T-cell (primary cell): ENCODE data around the gene PPP1R13B. TPM values are rescaled to one million over a fixed set of nuclear protein-coding genes. Genes with fewer than 3 reads are reported as not detected.

Source experiments
- ATAC-seq, 4 experiments: fragments of 200-7000 bp in 3 of 4; fragments of 150-1000 bp in 1 of 4; cut with Tn5 transposase; replicated peaks in 1 of 4; 1 replicate in 3 of 4; 2 replicates in 1 of 4; pipeline ENCODE4 v1.10.0; 2021; ENCODE audit warnings: moderate library complexity in 3 of 4, mild to moderate bottlenecking in 2 of 4, moderate number of reproducible peaks in 1 of 4
- CTCF ChIA-PET, 2 donors: fragments of 300-600 bp; sonication (Branson Sonifier 250); formaldehyde crosslinking; loops; one replicate each; lab custom pipeline; 2022; ENCODE audit warnings: antibody characterized with exemption in 2 of 2; lab: Charles Lee
- POLR2A ChIA-PET, 2 donors: fragments of 300-600 bp; sonication (Branson Sonifier 250); formaldehyde crosslinking; loops; one replicate each; lab custom pipeline; 2022; ENCODE audit warnings: antibody characterized with exemption in 2 of 2; lab: Charles Lee
- DNase-seq, 35 experiments: peaks; one replicate each; pipeline versions ENCODE4 v3.0.0 to v3.0.0-alpha.2; 2013 to 2023
- H3K27ac ChIP-seq: one replicate; pipeline ENCODE4 v1.5.1; 2013; ENCODE audit warnings: low read length
- H3K27me3 ChIP-seq, 2 experiments: replicated peaks in 1 of 2; 1 replicate in 1 of 2; 2 replicates in 1 of 2; pipeline versions ENCODE4 v1.6.1 to v1.7.0; 2013; ENCODE audit warnings: low read length in 1 of 2, mixed read lengths in 1 of 2; ENCODE audit not compliant: control insufficient read depth in 2 of 2, insufficient read depth in 2 of 2; ENCODE audit errors: extremely low read depth in 1 of 2
- H3K36me3 ChIP-seq, 2 donors: 1 replicate in 1 of 2; 2 replicates in 1 of 2; pipeline versions ENCODE4 v1.6.1 to v1.7.0; 2013; ENCODE audit warnings: low read length in 1 of 2; ENCODE audit not compliant: control insufficient read depth in 2 of 2, insufficient read depth in 1 of 2; ENCODE audit errors: extremely low read depth in 1 of 2
- H3K4me1 ChIP-seq, 2 experiments: 1 replicate in 1 of 2; 2 replicates in 1 of 2; pipeline versions ENCODE4 v1.6.1 to v1.7.0; 2013; ENCODE audit warnings: low read length in 2 of 2, mixed read lengths in 1 of 2; ENCODE audit not compliant: insufficient read depth in 2 of 2, control insufficient read depth in 1 of 2; ENCODE audit errors: extremely low read depth in 1 of 2
- H3K4me3 ChIP-seq, 2 donors: 1 replicate in 1 of 2; 2 replicates in 1 of 2; pipeline versions ENCODE4 v1.5.1 to v1.7.0; 2013; ENCODE audit warnings: mild to moderate bottlenecking in 2 of 2, low read length in 1 of 2, moderate library complexity in 1 of 2; ENCODE audit not compliant: control insufficient read depth in 1 of 2; ENCODE audit errors: extremely low read depth in 1 of 2
- H3K9me3 ChIP-seq: 2 replicates; pipeline ENCODE4 v1.7.0; 2013
- H3K27ac Mint-ChIP-seq, 2 donors: one replicate each; pipeline ENCODE4 v1.8.0; 2020 to 2021; ENCODE audit warnings: mild to moderate bottlenecking in 2 of 2, mixed read lengths in 2 of 2
- H3K27me3 Mint-ChIP-seq, 2 donors: one replicate each; pipeline ENCODE4 v1.8.0; 2021 to 2022; ENCODE audit warnings: mixed read lengths in 2 of 2
- H3K36me3 Mint-ChIP-seq: one replicate; pipeline ENCODE4 v1.8.0; 2021; ENCODE audit warnings: mixed read lengths
- H3K4me1 Mint-ChIP-seq, 3 donors: one replicate each; pipeline ENCODE4 v1.8.0; 2020 to 2022; ENCODE audit warnings: mixed read lengths in 3 of 3, mild to moderate bottlenecking in 1 of 3
- H3K4me3 Mint-ChIP-seq, 3 donors: one replicate each; pipeline ENCODE4 v1.8.0; 2020 to 2022; ENCODE audit warnings: mild to moderate bottlenecking in 3 of 3, mixed read lengths in 3 of 3, moderate library complexity in 3 of 3
- H3K9me3 Mint-ChIP-seq, 3 donors: one replicate each; pipeline ENCODE4 v1.8.0; 2020 to 2022; ENCODE audit warnings: mixed read lengths in 3 of 3
- WGBS: methylation state at CpG from one replicate; pipeline ENCODE4 v1.1.5; 2013; ENCODE audit warnings: missing lambda C conversion rate; ENCODE audit not compliant: insufficient coverage; 5-methylcytosine and 5-hydroxymethylcytosine counted together
- total RNA-seq, 35 experiments: library from RNA in 6 of 35; stranded (reverse) in 6 of 35; fragments of 120-200 nt in 1 of 35; gene quantifications; one replicate each; pipeline versions ENCODE4 v1.2.1 to v1.2.4 and lab custom pipeline; 2013 to 2026

Gene PPP1R13B
- total RNA-seq, 5 donors from 2014 or later (not counting 1 experiment from before 2014, with no cell fraction given), result 23.8 to 32.4 (median 29.9) TPM

- H3K27me3 Mint-ChIP-seq, result no peaks in the 10 kb centered on the region
- POLR2A ChIA-PET, result no interaction called here
- no peaks in the 10 kb centered on the region for H3K9me3 Mint-ChIP-seq
- no peaks in the 10 kb centered on the region for H3K9me3 ChIP-seq
- H3K4me1 Mint-ChIP-seq, result peaks cover 2 to 15% (median 10%) of the 10 kb centered on the region in 3 donors
- peaks cover 23 to 58% of the 10 kb centered on the region in 2 donors for H3K36me3 ChIP-seq
- no peak overlapping the region for H3K27ac ChIP-seq
- WGBS, result 83% methylated on average over 7 of the region's 14 CpGs
- H3K36me3 Mint-ChIP-seq, result peaks cover 4% of the 10 kb centered on the region
- no peak for ATAC-seq
- H3K27me3 ChIP-seq, result no peaks in the 10 kb centered on the region
- no peak overlapping the region for H3K4me3 ChIP-seq
- H3K4me1 ChIP-seq, result peaks cover 0 to 9% of the 10 kb centered on the region in 2 experiments
- DNase-seq, result no peak
- CTCF ChIA-PET, result no interaction called here
- H3K27ac Mint-ChIP-seq, result peak overlapping the region in 1 of 2 donors; percentile 11
- H3K4me3 Mint-ChIP-seq, result no peak overlapping the region
These were observed 149.6 kb downstream of the PPP1R13B start for GRCh38 chr14:103697603-103698379.

GRCh38 chr14:103697206-103697602, 150.2 kb downstream of the PPP1R13B start:
- Mint-ChIP-seq H3K36me3 (peaks cover 4% of the 10 kb centered on the region), H3K27me3 (no peaks in the 10 kb centered on the region), H3K9me3 (no peaks in the 10 kb centered on the region), H3K4me1 (peaks cover 2 to 15% (median 10%) of the 10 kb centered on the region in 3 donors), H3K27ac (no peak overlapping the region), H3K4me3 (no peak overlapping the region)
- peaks cover 0 to 9% of the 10 kb centered on the region in 2 experiments for H3K4me1 ChIP-seq
- H3K9me3 ChIP-seq, result no peaks in the 10 kb centered on the region
- H3K4me3 ChIP-seq, result no peak overlapping the region
- DNase-seq (no peak), ATAC-seq (no peak)
- POLR2A ChIA-PET, result no interaction called here
- whole genome bisulfite sequencing, result no CpG with 5 or more reads among the region's 3 CpGs
- H3K27me3 ChIP-seq, result no peaks in the 10 kb centered on the region
- CTCF ChIA-PET, result no interaction called here
- peaks cover 18 to 58% of the 10 kb centered on the region in 2 donors for H3K36me3 ChIP-seq
- no peak overlapping the region for H3K27ac ChIP-seq

- ChIA-PET POLR2A (no interaction called here), CTCF (no interaction called here)
- Histone ChIP-seq H3K36me3 (peaks cover 18 to 62% of the 10 kb centered on the region in 2 donors), H3K27ac (no peak overlapping the region), H3K4me3 (no peak overlapping the region), H3K27me3 (no peaks in the 10 kb centered on the region), H3K4me1 (peaks cover 0 to 9% of the 10 kb centered on the region in 2 experiments), H3K9me3 (no peaks in the 10 kb centered on the region)
- H3K4me1 Mint-ChIP-seq, result peaks cover 2 to 15% (median 10%) of the 10 kb centered on the region in 3 donors
- H3K9me3 Mint-ChIP-seq, result no peaks in the 10 kb centered on the region
- peak overlapping the region in 1 of 2 donors; percentile 12 for H3K27ac Mint-ChIP-seq
- ATAC-seq (no peak), DNase-seq (no peak)
- no peaks in the 10 kb centered on the region for H3K36me3 Mint-ChIP-seq
- 84% methylated on average over 15 of the region's 17 CpGs for WGBS
- H3K4me3 Mint-ChIP-seq, result no peak overlapping the region
- H3K27me3 Mint-ChIP-seq, result no peaks in the 10 kb centered on the region
These were observed 150.8 kb downstream of the PPP1R13B start for GRCh38 chr14:103696466-103697071.

DNA sequence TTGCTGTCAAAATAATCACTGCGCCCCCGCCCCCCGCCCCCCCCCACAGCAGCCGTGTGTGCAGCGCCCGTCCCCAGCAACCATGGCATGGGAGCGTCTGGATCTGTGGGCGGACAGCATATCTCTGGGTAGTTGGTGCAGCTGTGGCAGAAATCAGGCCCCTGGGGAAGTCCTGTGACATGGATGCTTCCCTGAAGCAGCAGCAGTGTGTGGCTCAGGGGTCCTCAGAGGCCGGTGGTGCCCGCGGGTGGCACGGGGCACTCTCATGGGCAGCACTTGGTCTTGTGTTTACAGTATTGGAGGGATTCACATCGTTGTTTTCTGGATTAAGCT, 151.3 kb downstream of the PPP1R13B start:
- Mint-ChIP-seq H3K4me3 (no peak overlapping the region), H3K9me3 (no peaks in the 10 kb centered on the region), H3K36me3 (no peaks in the 10 kb centered on the region), H3K27me3 (no peaks in the 10 kb centered on the region), H3K27ac (peak overlapping the region in 1 of 2 donors; percentile 12), H3K4me1 (peaks cover 2 to 15% (median 10%) of the 10 kb centered on the region in 3 donors)
- 85% methylated on average over 9 of the region's 13 CpGs for whole genome bisulfite sequencing
- Histone ChIP-seq H3K27ac (no peak overlapping the region), H3K36me3 (peaks cover 16 to 60% of the 10 kb centered on the region in 2 donors), H3K4me3 (no peak overlapping the region), H3K4me1 (peaks cover 0 to 9% of the 10 kb centered on the region in 2 experiments), H3K27me3 (no peaks in the 10 kb centered on the region), H3K9me3 (no peaks in the 10 kb centered on the region)
- CTCF ChIA-PET, result no interaction called here
- ATAC-seq, result no peak
- DNase-seq, result no peak
- POLR2A ChIA-PET, result no interaction called here

DNA sequence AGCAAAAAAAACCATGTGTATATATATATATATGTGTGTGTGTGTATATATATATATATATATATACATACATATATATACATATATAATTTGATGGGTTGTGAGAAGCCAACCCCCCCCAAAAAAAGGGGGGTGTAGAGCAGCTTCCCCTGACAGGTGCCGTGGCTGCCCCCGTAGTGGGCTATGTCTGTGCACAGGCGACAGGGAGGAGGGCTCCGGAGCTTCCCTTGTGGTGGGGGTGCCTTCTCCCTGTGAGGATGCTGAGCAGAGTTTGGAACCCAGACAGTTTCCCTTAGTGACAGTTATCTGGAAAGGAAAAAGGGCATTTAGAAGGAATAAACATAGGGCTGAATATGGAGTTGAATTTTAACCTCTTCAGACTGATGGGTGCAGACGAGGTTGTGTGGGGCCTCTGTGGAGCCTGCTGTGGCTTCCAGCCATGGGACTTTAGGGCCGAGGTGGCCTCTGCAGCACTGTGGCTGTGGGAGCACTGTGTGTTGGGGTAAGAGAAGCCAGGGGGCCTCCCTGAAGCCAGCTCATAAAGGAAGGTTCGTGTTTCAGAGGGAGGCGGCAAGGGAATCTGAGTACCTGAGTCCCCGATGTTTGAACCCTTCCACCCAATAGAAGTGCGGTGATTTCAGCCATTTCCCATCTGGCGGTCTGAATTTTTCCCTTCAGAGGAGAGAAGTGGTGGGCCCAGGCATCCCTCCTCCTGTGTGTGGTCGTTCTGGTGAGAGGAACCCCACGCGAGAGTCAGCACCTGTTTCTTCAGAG, 151.9 kb downstream of the PPP1R13B start:
- no peak for DNase-seq
- Mint-ChIP-seq H3K27ac (no peak overlapping the region), H3K36me3 (peaks cover under 1% of the 10 kb centered on the region), H3K4me3 (no peak overlapping the region), H3K9me3 (no peaks in the 10 kb centered on the region), H3K27me3 (no peaks in the 10 kb centered on the region), H3K4me1 (peaks cover 2 to 15% (median 10%) of the 10 kb centered on the region in 3 donors)
- Histone ChIP-seq H3K27ac (no peak overlapping the region), H3K4me1 (peaks cover 0 to 9% of the 10 kb centered on the region in 2 experiments), H3K36me3 (peaks cover 14 to 59% of the 10 kb centered on the region in 2 donors), H3K4me3 (no peak overlapping the region), H3K27me3 (no peaks in the 10 kb centered on the region), H3K9me3 (no peaks in the 10 kb centered on the region)
- ChIA-PET CTCF (no interaction called here), POLR2A (no interaction called here)
- WGBS, result 73% methylated on average over 8 of the region's 14 CpGs
- ATAC-seq, result no peak

DNA sequence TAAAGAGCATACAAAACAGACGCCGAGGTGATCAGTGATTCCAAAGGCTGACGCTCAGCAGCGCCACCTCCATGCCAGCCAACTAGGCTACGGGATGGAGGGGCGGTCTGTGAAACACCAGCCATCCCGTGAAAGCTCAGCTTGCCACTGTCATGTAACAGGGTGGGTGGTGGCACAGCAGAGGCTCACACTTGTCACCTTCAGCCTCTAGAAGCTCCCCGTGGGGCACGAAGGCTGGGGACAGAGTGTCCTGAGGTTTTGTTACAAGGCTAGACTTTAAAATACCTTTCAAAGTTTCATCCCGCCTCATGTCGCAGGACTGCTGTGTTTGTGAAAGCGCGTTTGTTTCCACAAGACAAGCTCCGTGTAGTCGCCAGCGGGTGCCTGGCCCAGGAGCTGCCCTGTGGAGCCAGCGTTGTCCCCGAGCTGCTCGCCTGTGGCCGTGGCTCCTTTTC, 152.8 kb downstream of the PPP1R13B start:
- ATAC-seq, result no peak
- peaks cover 2 to 15% (median 10%) of the 10 kb centered on the region in 3 donors for H3K4me1 Mint-ChIP-seq
- H3K27ac ChIP-seq, result no peak overlapping the region
- H3K4me3 ChIP-seq, result no peak overlapping the region
- POLR2A ChIA-PET, result interaction anchor here in 1 of 2 donors (0.5 to 0.6 kb wide), 3 partner anchors 25 to 1100 kb away, joined by 3 to 4 read pairs (median 3); no protein-coding TSS in a partner anchor
- no peak overlapping the region for H3K27ac Mint-ChIP-seq
- WGBS, result 96% methylated on average over 16 of the region's 20 CpGs
- no peak for DNase-seq
- H3K9me3 Mint-ChIP-seq, result no peaks in the 10 kb centered on the region
- CTCF ChIA-PET, result interaction anchor here in 1 of 2 donors (0.6 kb wide), 1 partner anchor 198 kb away, joined by 4 read pairs; no protein-coding TSS in a partner anchor
- peaks cover 5% of the 10 kb centered on the region for H3K36me3 Mint-ChIP-seq
- no peaks in the 10 kb centered on the region for H3K27me3 Mint-ChIP-seq
- H3K27me3 ChIP-seq, result no peaks in the 10 kb centered on the region
- H3K36me3 ChIP-seq, result peaks cover 14 to 59% of the 10 kb centered on the region in 2 donors
- no peak overlapping the region for H3K4me3 Mint-ChIP-seq
- peaks cover 0 to 9% of the 10 kb centered on the region in 2 experiments for H3K4me1 ChIP-seq
- H3K9me3 ChIP-seq, result no peaks in the 10 kb centered on the region
